Endothelial cell (in vitro differentiated cells): ENCODE results near the gene GKN2. TPM values are rescaled to one million over a fixed set of nuclear protein-coding genes. Genes with fewer than 3 reads are reported as not detected.

Experiments used
- DNase-seq: peaks from one replicate; pipeline ENCODE4 v3.0.0; 2021; ENCODE audit warnings: low spot score
- H3K27ac Mint-ChIP-seq: one replicate; pipeline ENCODE4 v1.8.0; 2021; ENCODE audit warnings: mixed read lengths, inconsistent platforms; ENCODE audit not compliant: unreplicated experiment
- H3K27me3 Mint-ChIP-seq: one replicate; pipeline ENCODE4 v1.8.0; 2021; ENCODE audit warnings: mild to moderate bottlenecking, moderate library complexity, mixed read lengths, inconsistent platforms; ENCODE audit not compliant: unreplicated experiment
- H3K36me3 Mint-ChIP-seq: one replicate; pipeline ENCODE4 v1.8.0; 2021; ENCODE audit warnings: mild to moderate bottlenecking, low read depth, mixed read lengths, inconsistent platforms; ENCODE audit not compliant: unreplicated experiment
- H3K4me1 Mint-ChIP-seq: one replicate; pipeline ENCODE4 v1.8.0; 2021; ENCODE audit warnings: mild to moderate bottlenecking, mixed read lengths, inconsistent platforms; ENCODE audit not compliant: unreplicated experiment
- H3K4me3 Mint-ChIP-seq: one replicate; pipeline ENCODE4 v1.8.0; 2021; ENCODE audit warnings: mild to moderate bottlenecking, mixed read lengths, inconsistent platforms; ENCODE audit not compliant: unreplicated experiment
- H3K9me3 Mint-ChIP-seq: one replicate; pipeline ENCODE4 v1.8.0; 2021; ENCODE audit warnings: mixed read lengths, inconsistent platforms; ENCODE audit not compliant: unreplicated experiment
- CTCF ChIP-seq: fragments of 200-600 bp; sonication (generic); IDR thresholded peaks from one replicate; pipeline ENCODE4 v1.5.0; 2021; ENCODE audit warnings: antibody characterized with exemption; ENCODE audit not compliant: unreplicated experiment
- total RNA-seq: library from RNA; stranded (reverse); fragmentation: NEBNext Ultra II Directional; extraction: Animal tissue kit (Norgen Biotek cat#: 25700); gene quantifications from one replicate; pipeline ENCODE4 v1.2.1, GENCODE V29; 2021; ENCODE audit not compliant: unreplicated experiment

Gene GKN2
- total RNA-seq, 1 donor from 2014 or later = 0.36 TPM

- no peaks in the 10 kb centered on the region for H3K36me3 Mint-ChIP-seq
- no peak for TF ChIP-seq CTCF
- no peak overlapping the region for H3K27ac Mint-ChIP-seq
- no peak for DNase-seq
- peaks cover 13% of the 10 kb centered on the region for H3K4me1 Mint-ChIP-seq
- H3K4me3 Mint-ChIP-seq = no peak overlapping the region
- no peaks in the 10 kb centered on the region for H3K27me3 Mint-ChIP-seq
- H3K9me3 Mint-ChIP-seq = no peaks in the 10 kb centered on the region
Measured at GRCh38 chr2:68917034-68917718, 35.5 kb downstream of the GKN2 start.

DNA sequence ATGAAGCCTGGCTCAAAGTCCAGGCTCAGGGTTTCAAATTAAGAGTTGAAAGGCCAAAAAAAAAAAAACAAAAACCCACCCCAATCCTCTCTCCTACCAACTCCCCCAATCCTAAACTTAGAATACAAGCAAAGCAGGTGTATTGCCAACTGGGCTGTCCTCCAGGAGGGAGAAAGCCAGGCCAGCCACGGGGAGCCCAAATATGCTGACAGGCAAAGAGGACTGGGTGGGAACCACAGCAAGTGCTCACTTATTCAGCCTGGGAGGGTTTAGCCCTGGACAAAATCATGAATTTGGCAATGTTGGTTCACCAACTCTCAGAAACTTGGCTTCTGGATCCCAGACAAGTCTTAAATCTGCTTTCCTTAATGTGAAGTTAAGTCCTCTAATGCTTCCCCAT is 36.5 kb downstream of the GKN2 start:
- no peak for DNase-seq
- Mint-ChIP-seq H3K4me1 (peaks cover 17% of the 10 kb centered on the region), H3K4me3 (no peak overlapping the region), H3K36me3 (no peaks in the 10 kb centered on the region), H3K9me3 (no peaks in the 10 kb centered on the region), H3K27me3 (no peaks in the 10 kb centered on the region), H3K27ac (no peak overlapping the region)
- no peak for TF ChIP-seq CTCF

GRCh38 chr2:68915393-68915792 is 37.3 kb downstream of the GKN2 start:
- no peaks in the 10 kb centered on the region for H3K27me3 Mint-ChIP-seq
- no peaks in the 10 kb centered on the region for H3K36me3 Mint-ChIP-seq
- TF ChIP-seq CTCF = no peak
- no peak for DNase-seq
- H3K9me3 Mint-ChIP-seq = no peaks in the 10 kb centered on the region
- H3K27ac Mint-ChIP-seq = no peak overlapping the region
- no peak overlapping the region for H3K4me3 Mint-ChIP-seq
- H3K4me1 Mint-ChIP-seq = peaks cover 19% of the 10 kb centered on the region

DNA sequence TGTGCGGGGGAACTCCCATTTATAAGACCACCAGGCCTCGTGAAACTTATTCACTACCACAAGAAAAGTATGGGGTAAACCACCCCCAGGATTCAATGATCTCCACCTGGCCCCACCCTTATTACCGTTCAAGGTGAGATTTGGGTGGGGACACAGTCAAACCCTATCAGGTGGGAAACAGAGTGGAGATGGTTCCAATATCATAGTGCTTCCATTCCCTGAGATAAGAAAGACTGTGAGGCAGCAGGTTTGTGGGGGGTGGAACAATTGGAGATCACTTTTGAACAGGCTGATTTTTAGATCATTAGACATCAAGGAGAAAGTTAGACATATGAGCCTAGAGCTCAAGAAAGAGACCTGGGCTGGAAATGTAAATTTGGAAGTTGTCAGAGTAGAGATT is 39.3 kb downstream of the GKN2 start:
- H3K4me3 Mint-ChIP-seq = no peak overlapping the region
- H3K36me3 Mint-ChIP-seq = no peaks in the 10 kb centered on the region
- peaks cover 19% of the 10 kb centered on the region for H3K4me1 Mint-ChIP-seq
- no peak for TF ChIP-seq CTCF
- no peaks in the 10 kb centered on the region for H3K27me3 Mint-ChIP-seq
- H3K9me3 Mint-ChIP-seq = no peaks in the 10 kb centered on the region
- no peak overlapping the region for H3K27ac Mint-ChIP-seq
- DNase-seq = no peak

DNA sequence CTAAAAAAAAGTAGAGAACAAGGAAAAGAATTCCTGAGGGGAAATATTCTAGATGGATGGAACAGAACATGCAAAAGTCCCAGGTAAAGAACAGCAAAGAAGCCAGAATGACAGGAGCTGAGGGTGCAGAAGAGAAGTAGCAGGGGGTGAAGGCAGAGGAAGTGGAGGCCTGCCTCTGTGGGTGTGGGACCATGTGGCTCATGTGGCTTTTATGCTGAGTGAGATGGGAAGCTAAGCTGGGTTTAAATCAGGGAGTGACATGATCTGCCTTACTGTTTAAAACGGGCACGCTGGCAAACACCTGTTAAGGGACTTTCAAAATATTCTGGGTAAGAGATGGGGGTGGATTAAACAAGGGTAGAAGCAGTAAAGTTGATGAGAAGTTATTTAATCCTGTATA is 40.0 kb downstream of the GKN2 start:
- no peak for TF ChIP-seq CTCF
- H3K4me3 Mint-ChIP-seq = no peak overlapping the region

More for the DNA sequence above, 40.0 kb downstream of the GKN2 start:
- Mint-ChIP-seq H3K9me3 (no peaks in the 10 kb centered on the region), H3K27ac (no peak overlapping the region), H3K27me3 (no peaks in the 10 kb centered on the region), H3K36me3 (no peaks in the 10 kb centered on the region), H3K4me1 (peaks cover 19% of the 10 kb centered on the region)
- DNase-seq = no peak
